ENCODE results near the gene MID1IP1. TPM values are rescaled to one million over a fixed set of nuclear protein-coding genes. Genes with fewer than 3 reads are reported as not detected.

MID1IP1 gene
- total RNA-seq, 2 donors from 2014 or later = 42.8 to 60.9 TPM

- no peak overlapping the region for H3K4me3 ChIP-seq
- H3K9me3 ChIP-seq = no peaks in the 10 kb centered on the region
- H3K36me3 ChIP-seq = no peaks in the 10 kb centered on the region
- intact Hi-C loops (cut with DNase I) = no loop called here
- no peak for TF ChIP-seq CTCF (IDR thresholded peaks at IDR 0.05)
- no peak overlapping the region for H3K9ac ChIP-seq (ENCODE audit: low read depth in 2 of 2, low read length in 2 of 2)
- H3K4me1 ChIP-seq = no peaks in the 10 kb centered on the region
- no peaks in the 10 kb centered on the region for H3K27me3 ChIP-seq
- DNase-seq = peak; percentile 67
- H3K27ac ChIP-seq = peak overlapping the region; percentile 41
Measured at GRCh38 chrX:38817004-38817703, 15.9 kb downstream of the MID1IP1 start.

GRCh38 chrX:38819163-38819562 lies 17.9 kb downstream of the MID1IP1 start:
- no peak for TF ChIP-seq CTCF (IDR thresholded peaks at IDR 0.05)
- H3K27ac ChIP-seq = no peak overlapping the region
- H3K27me3 ChIP-seq = no peaks in the 10 kb centered on the region
- H3K9ac ChIP-seq (ENCODE audit: low read depth in 2 of 2, low read length in 2 of 2) = no peak overlapping the region
- intact Hi-C loops (cut with DNase I) = no loop called here
- H3K4me1 ChIP-seq = no peaks in the 10 kb centered on the region
- H3K36me3 ChIP-seq = no peaks in the 10 kb centered on the region
- DNase-seq = no peak
- H3K4me3 ChIP-seq = no peak overlapping the region
- H3K9me3 ChIP-seq = no peaks in the 10 kb centered on the region

GRCh38 chrX:38819709-38820108 lies 18.4 kb downstream of the MID1IP1 start:
- Histone ChIP-seq H3K36me3 (no peaks in the 10 kb centered on the region), H3K4me1 (no peaks in the 10 kb centered on the region), H3K9ac (ENCODE audit: low read depth in 2 of 2, low read length in 2 of 2) (no peak overlapping the region), H3K9me3 (no peaks in the 10 kb centered on the region), H3K27me3 (no peaks in the 10 kb centered on the region), H3K4me3 (no peak overlapping the region), H3K27ac (no peak overlapping the region)
- DNase-seq = no peak
- intact Hi-C loops (cut with DNase I) = no loop called here
- TF ChIP-seq CTCF (IDR thresholded peaks at IDR 0.05) = no peak

GRCh38 chrX:38820751-38821150 lies 19.5 kb downstream of the MID1IP1 start:
- no peaks in the 10 kb centered on the region for H3K36me3 ChIP-seq
- no peak overlapping the region for H3K27ac ChIP-seq
- H3K4me1 ChIP-seq = no peaks in the 10 kb centered on the region
- no peak for TF ChIP-seq CTCF (IDR thresholded peaks at IDR 0.05)
- intact Hi-C loops (cut with DNase I) = no loop called here
- DNase-seq = no peak
- no peaks in the 10 kb centered on the region for H3K27me3 ChIP-seq
- no peak overlapping the region for H3K9ac ChIP-seq (ENCODE audit: low read depth in 2 of 2, low read length in 2 of 2)
- H3K4me3 ChIP-seq = no peak overlapping the region
- no peaks in the 10 kb centered on the region for H3K9me3 ChIP-seq

GRCh38 chrX:38824176-38824575 lies 22.9 kb downstream of the MID1IP1 start:
- Histone ChIP-seq H3K27me3 (no peaks in the 10 kb centered on the region), H3K4me1 (no peaks in the 10 kb centered on the region), H3K4me3 (no peak overlapping the region), H3K9ac (ENCODE audit: low read depth in 2 of 2, low read length in 2 of 2) (no peak overlapping the region), H3K36me3 (no peaks in the 10 kb centered on the region), H3K9me3 (no peaks in the 10 kb centered on the region), H3K27ac (no peak overlapping the region)
- no peak for TF ChIP-seq CTCF (IDR thresholded peaks at IDR 0.05)
- no peak for DNase-seq
- intact Hi-C loops (cut with DNase I) = no loop called here
